ENCODE data around the gene OGFR.

OGFR gene

DNA sequence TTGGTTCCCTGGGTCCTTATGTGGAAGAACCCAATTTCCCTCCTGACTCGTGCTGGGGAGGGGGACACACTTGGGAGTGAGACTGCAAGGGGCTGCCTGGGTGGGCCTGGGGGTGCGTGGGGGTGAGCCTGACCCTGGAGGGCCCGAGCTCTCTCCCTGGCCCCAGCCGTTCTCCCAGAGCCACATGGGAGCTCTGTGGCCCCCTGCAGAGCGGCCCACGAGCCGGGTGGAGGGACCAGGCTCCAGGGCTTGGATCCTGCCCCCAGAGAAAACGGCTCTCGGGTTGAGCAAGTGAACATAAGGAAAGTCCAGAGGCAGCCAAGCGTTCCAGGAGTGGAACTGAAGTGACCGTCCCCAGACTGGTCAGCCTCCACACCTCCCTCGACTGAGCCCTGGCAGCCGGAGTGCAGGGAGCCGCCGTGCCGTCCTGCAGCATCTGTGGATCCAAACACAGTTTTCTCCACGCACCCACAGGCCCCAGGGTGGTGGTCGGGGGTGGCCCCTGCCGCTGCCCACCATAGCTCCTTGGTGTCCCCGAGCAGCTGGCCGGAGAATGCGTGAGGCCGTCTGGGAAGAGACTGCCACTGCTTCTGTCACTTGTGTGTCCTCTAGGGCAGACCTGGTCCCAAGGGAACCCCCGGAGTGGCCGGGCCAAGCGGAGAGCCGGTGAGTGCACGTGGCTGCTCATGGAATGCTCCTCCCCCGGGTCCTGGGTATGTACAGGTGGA, 22.8 kb downstream of the OGFR start:
- DNase-seq: no peak

DNA sequence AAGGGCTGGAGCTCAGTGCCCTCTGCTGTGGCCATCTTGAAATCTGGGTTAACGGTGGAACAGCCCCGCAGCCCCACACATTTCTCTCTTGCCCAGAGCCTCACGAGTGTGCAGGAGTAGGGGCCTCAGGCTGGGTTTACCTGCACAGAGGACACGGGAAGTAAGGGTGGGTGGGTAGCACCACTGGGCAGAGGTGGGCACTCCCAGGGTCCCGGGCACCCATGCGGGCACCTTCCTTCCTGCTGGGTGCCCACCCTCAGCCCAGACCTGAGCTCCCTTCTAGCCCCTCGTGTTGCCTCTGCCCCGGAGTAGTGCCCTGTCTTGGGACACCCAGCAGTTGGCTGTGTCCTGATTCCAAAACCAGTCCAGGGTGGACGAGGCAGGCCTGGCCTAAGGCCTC, 23.4 kb downstream of the OGFR start:
- DNase-seq: no peak

DNA sequence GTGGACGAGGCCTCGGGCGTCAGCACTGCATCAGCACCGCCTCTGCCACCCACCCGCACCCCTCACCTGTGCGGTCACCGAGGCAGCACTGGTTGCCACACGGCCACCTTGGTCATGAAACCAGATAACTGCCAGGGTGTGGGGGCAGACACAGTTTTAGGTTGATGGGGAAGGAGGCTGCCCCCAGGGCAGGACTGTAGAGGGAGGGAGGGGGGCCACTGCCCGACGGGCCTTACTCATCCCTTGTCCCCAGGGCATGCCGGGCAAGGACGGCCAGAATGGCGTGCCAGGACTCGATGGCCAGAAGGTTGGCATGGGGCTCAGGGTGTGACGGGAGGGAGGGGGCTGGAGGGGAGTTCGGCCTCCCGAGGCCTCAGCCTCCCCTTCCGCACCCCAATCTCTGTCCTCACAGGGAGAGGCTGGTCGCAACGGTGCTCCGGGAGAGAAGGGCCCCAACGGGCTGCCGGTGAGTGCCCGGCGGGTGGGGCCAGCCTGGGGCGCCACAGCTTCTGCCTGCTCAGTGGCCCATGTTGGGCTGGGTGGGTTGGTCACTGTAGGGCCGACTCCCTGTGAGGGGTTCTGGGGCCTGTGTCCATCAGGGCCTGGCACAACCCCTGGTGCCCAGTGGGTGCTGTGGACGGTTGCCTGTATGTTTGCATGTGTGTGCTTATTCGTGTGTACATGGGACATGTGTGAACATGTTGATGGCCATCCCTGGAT, 24.0 kb downstream of the OGFR start:
- no peak for DNase-seq

DNA sequence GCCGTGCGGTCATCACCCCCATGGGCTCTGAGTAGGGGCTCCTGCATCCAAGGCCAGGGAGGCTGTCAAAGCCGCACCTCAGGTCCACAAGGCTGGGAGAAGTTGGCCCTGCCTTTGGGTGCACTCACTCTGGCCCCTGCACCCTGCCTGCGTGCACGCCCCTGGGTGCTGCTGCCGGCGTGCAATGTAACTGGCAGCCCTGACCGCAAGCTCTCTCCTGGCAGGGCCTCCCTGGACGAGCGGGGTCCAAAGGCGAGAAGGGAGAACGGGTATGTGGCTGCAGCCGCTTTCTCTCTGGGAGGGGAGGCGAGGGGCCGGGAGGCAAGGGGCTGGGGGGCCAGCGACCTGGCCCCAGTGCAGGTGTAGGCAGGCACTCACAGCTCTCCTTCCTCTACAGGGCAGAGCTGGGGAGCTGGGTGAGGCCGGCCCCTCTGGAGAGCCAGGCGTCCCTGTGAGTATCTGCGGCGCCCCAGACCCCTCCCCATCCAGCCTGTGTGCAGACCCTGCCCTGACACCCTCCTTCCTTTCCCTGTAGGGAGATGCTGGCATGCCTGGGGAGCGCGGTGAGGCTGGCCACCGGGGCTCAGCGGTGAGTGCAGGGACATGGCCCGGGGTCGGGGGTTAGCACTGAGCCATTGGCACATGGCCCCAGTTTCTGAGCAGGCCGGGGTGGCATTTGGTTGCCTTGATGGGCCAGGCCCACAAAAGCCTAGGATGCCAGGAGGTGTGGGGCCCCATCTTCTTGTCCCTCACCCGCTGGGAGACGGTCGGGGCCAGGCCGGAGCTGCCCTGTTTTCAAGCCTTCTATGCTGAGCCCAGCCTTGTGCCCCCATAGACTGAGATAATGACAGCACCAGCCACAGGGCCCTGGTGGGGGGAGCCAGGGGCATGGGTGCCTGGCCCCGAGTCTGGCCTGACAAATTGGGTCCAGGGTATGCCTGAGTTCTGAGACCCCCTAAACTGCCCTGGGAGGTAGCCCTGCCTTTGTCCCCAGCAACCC, 24.9 kb downstream of the OGFR start:
- DNase-seq: no peak

DNA sequence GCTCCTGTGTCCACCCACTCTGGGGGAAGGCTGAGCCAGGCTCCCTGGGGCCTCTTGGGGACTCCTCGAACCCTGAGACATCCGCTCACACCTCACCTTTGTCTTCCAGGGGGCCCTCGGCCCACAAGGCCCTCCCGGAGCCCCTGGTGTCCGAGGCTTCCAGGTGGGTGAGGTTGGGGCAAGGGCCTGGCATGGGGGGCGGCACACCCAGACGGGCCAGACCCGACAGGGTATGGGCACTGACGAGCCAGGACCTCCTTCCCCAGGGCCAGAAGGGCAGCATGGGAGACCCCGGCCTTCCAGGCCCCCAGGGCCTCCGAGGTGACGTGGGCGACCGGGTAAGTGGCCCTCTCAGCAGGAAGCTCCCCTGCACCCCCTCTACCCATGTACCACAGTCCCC, 25.6 kb downstream of the OGFR start:
- DNase-seq: no peak

DNA sequence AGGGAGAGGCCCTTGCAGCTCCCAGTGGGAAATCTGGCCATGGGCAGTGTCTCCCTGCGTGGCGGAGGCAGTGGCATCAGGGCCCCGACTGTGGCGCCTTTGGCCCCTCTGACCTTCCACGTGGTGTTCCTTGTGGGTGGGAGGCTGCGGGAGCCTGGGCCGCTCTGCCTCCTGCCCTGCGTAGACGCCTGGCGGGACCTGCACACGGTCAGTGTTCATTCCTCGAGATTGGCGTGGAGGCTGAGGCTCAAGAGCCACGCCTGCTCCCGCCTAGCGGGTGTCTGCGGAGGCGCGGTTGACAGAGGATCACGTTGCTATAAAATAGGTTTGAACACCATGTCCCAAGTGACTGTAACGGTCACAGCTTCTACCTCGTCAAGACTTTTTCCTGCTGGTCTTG, 26.2 kb downstream of the OGFR start:
- DNase-seq: peak; percentile 11

DNA sequence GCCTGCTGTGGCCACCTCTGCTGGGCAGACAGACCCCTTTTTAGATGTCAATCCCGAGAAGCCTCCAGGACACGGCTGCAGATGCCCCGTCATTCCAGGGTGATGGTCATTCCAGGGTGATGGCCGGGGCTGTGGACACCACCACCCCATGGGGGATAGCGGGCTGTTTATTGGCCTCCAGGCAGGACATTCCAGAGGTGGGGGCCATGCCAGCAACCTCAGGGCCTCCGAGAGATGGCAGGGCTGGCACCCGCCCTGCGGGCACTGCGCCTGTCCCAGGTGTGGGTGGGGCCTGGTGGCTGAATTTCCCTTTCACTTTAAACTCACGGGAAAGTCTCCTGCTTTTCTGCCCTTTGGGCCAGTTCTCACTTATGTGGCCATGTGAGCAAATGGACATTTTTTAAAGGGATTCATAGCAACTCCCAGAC, 26.7 kb downstream of the OGFR start:
- no peak for DNase-seq

DNA sequence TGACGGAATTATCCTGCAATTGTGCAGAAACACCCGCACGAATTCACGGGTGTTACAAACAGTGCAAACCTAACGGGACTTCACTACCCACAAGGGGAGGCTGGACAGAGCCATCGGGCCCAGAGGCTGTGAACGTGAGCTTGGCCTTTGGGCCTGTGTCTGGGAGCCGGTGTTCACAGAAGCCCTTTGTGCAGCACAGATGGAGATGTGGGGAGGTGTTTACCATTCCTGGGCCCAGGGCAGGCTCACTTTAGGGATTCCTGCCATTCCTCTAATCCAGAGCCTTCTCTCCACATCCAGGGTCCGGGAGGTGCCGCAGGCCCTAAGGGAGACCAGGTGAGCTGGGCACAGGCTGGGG, 27.2 kb downstream of the OGFR start:
- DNase-seq: no peak

DNA sequence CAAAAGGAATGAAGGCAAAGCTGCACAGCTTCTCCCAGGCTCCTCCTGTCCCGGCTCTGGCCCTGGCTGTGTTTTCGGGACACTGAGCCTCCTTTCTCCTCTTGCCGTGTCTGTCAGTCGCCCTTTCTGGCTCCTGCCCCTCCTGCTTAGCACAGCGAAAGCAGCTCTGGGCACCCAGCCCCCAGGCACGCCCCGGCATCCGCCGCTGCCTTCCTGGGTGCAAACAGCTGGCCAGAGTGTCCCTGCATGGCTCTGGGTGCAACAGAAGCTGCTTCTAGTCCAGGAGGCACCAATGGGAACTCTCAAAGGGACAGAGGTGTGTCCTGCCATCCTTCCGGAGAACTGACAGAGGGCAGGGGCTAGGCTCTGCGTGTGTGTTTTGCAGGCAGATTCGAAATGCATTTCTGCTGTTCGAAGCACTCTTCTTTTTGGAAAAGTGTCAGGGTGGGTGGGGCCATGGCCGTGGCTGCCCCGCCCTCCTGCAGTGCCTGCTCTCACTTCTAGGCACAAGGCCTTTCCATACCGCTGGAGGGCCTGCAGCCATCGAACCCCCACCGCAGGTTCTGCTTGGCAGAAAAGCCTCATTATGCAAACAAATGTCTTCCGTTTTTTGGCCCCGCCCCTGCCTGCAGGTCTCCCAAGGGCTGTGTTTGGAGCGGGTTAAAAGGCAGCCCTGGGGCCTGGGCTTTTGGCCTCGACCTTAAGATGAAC, 27.7 kb downstream of the OGFR start:
- DNase-seq: peak; percentile 95

DNA sequence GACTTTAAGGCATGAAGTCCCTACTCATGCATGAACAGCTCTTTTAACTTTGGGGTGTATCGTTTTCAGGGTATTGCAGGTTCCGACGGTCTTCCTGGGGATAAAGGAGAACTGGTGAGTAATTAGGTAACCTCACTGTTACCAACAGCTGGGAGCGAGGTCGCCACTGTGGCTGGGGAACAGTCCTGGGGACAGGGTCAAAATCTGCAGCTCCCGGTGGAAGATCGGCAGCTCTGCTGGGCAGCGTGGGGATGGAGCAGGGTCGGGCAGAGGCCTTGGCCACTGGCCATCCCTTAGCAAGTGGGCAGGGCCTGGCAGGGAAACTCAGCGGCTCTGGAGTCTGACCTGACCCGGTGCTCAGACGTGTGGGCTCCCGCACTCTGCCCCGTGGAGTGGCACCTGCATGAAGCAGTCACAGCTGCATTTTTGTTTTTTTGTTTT, 28.3 kb downstream of the OGFR start:
- DNase-seq: no peak

DNA sequence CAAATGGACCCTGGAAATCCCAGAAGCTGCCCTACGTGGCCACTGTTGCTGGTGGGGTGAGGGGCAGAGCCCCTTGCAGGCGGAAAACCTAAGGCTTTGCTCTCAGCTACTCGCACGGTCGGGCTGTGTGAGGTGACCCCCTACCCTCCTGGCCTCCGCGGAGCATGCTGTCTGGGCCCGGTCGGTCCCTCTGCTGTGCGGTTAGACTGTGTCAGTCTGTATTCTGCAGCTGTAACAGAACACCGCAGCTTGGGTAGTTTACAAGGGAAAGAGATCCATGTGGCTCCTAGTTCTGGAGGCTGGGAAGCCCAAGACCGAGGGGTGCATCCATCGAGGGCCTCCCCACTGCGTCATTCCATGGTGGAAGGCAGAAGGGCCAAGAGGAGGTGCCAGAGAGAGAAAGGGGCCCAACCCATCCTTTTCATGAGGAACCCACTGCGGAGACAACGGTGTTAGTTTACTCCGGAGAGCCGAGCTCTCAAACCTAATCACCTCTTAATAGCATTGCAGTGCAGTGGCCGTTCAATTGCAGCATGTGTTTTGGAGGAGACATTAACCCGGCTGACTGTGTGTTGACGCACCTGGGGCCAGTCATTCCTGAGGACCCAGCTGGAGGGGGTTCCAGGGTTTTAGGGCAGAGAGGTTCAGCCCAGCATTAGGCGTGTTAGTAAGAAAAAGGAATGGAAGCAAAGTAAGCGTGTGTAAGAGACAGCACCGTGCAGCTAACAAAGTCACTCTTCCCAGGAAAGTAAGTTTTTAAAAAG, 30.5 kb downstream of the OGFR start:
- DNase-seq: no peak

DNA sequence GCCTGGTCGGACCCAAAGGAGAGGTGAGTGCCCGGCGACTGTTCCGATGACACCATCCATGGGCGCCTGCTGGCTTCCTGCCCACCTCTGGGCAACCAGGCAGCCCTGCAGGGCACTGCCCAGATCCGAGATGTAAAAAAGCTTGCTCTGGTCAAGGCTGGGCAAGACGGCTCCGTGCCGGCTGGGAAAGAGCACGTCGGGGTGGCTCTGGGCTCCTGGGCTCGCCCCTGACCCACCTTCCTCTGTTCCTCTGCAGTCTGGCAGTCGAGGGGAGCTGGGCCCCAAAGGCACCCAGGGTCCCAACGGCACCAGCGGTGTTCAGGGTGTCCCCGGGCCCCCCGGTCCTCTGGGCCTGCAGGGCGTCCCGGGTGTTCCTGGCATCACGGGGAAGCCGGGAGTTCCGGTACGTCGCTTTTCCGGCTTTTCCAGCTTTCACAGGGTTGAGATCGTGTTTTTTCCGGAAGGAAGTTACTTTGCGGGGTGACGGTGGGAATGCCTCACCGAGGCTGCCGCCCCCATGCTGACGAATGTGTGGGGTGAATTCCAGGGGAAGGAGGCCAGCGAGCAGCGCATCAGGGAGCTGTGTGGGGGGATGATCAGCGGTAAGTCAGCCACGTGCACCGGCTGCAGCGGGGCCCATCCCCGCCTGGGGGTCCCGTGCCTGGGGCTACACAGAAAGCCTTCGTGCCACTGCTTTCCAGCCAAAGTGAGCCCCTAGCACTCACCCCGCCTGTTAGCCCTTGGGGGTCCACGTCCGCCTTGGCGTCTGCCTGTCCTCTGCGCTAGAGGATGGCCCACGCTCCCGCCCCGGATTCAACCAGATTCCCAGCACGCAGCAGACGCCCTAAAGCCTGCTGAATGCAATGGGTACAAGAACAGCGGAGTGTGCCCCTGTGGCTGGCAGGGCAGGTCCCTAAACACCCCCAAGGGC, 31.6 kb downstream of the OGFR start:
- no peak for DNase-seq

DNA sequence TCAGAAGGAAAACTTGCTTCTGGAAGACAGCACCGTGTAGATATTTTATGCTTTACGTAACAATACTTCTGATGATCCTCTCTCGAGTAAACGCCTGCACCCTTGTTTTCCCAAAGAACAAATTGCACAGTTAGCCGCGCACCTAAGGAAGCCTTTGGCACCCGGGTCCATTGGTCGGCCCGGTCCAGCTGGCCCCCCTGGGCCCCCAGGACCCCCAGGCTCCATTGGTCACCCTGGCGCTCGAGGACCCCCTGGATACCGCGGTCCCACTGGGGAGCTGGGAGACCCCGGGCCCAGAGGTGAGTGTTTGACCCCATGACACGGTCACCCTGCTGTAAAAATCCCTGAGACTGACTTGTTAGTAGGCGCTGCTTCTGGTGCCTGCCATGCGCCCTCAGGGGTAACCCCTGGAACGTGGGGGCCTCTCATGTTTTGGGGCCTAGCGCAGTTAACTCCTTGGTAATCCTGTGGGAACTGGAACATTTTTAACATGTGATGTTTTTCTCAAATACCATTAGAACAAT, 32.4 kb downstream of the OGFR start:
- DNase-seq: no peak

DNA sequence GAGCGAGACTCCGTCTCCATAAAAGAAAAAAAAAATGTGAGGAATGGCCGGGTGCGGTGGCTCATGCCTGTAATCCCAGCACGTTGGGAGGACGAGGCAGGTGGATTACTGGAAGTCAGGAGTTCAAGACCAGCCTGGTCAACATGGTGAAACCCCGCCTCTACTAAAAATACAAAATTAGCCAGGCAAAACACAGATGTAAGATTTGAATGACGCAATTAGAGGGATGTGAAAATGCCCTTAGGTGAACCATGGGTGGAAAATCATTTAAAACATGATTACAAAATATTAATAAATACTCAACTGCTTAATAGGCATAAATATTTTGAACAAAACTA, 33.1 kb downstream of the OGFR start:
- no peak for DNase-seq

DNA sequence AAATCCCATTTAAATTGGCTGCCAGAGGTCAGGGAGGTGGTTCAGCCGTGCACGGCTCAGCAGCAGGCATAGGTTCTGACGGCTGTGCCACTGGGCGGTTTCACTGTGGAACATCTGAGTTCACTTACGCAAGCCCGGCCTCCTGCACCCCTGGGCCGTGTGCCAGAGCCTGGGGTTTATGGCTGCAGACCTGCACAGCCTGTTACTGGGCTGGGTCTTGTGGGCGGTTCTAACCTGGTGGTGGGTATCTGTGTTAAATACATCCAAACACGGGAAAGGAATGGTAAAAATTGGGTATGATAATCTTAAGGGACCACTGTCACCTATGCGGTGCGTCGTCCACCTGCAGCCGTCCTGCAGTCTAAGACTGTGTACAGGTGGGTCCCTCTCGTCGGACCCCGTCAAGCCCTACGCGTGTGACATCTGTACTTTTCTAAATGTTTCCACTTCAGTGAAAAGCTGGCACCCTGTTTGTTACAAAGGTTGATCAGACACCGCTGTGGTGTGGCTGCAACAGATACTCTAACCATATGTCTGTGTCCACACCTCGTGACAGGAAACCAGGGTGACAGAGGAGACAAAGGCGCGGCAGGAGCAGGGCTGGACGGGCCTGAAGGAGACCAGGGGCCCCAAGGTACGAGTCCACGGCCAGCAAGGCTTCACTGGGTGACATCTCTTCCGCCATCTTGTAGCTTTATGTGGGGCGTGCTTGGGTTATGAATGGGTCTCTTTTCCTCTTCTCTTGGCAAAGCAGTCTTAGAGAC, 33.7 kb downstream of the OGFR start:
- DNase-seq: peak; percentile 72

DNA sequence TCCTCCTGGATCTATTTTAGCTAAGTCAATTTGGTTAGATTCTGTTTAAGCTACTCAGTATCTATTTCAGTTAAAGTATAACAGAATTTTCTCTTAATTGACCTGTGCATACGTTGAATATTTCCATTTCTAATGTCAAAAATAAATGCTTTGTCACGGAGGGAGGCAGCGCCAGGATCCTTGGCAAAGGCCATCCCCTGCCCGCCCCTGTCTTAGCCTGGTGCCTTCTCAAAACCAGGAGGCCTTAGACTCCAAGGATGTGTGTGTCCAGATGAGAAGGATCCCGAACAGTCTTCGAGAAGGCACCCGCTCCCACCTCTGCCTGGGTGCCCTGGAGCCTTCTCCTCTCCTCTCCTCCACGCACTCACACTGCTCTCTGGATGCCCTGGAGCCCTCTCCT, 34.6 kb downstream of the OGFR start:
- no peak for DNase-seq

DNA sequence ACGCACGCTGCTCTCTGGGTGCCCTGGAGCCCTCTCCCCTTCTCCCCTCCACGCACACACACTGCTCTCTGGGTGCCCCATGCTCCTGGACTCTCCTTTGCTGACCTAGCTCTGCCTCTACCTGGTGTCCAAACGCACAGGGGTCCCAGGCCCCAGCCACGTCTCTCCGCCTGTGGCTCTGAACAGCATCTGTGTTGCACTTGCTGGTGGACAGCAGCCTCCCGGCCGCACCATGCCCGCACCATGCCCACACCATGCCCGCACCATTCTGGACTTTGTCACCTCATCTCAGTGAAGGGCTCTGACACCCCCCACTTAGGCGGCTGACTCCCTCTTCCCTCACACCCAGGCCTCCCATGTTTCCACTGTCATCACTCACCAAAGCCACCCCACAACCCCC, 35.2 kb downstream of the OGFR start:
- DNase-seq: no peak

DNA sequence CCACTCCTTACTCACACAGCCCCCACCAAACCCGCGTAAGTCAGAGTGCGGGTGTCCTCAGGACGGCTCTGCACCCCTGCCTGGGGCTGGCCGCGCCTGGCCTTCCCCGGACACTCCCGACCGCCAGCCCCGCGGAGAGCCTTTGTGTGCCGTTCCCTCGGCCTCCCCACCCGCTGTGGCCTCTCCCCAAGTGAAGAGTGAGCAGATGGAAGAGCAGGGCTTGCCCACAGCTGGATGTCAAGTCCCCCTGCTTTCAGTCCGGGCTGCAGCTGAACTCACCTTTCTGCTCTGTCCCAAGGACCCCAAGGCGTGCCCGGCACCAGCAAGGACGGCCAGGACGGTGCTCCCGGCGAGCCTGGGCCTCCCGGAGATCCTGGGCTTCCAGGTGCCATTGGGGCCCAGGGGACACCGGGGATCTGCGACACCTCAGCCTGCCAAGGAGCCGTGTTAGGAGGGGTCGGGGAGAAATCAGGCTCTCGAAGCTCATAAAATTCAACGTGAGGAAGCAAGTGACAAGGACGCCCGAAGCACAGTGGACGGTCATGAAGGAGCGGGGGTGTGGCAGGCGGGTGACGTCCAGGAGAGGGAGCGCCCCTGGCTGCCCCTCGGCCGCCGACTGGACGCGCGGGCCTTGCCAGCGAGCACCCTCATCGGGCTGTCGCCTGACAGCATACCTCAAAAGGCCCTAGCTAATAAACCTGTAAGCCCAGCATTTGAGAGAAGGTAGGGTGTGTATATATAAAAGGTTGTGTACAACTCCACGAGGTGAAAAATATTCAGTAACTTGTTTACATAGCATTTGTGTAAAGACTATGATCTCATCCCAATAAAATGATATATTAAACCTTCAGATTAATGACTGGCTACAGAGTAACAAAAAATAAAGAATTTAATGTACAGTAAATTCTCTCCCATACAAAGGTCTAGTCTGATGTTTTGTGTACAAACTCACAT, 35.9 kb downstream of the OGFR start:
- no peak for DNase-seq

All from hematopoietic multipotent progenitor cell treated with erythropoietin and hydrocortisone succinate and interleukin-3 and kit ligand, for 6 days (in vitro differentiated cells).